H1 (cell line): ENCODE data around the gene KREMEN1. TPM values are rescaled to one million over a fixed set of nuclear protein-coding genes. Genes with fewer than 3 reads are reported as not detected.

Experiments
- CTCF ChIA-PET: fragments of 300-600 bp; sonication (Branson Sonifier 250); formaldehyde crosslinking; loops from one replicate; lab custom pipeline; 2021; ENCODE audit not compliant: partially characterized antibody; lab: Charles Lee
- POLR2A ChIA-PET: fragments of 300-600 bp; sonication (Branson Sonifier 250); formaldehyde crosslinking; loops from one replicate; lab custom pipeline; 2021; ENCODE audit warnings: inconsistent platforms; ENCODE audit not compliant: partially characterized antibody; lab: Charles Lee
- DNase-seq, 2 experiments: peaks; one replicate each; pipeline versions ENCODE4 v3.0.0 to v3.0.0-alpha.2; 2010 to 2022; ENCODE audit warnings: low spot score in 2 of 2, low read depth in 1 of 2, mixed read lengths in 1 of 2
- FAIRE-seq: peaks from 2 replicates; lab custom pipeline; 2011; peaks lifted over from hg19 to GRCh38; lab: Jason Lieb, UNC
- H2AFZ ChIP-seq: 2 replicates; pipeline ENCODE4 v1.8.1; 2012; ENCODE audit warnings: low read length, inconsistent platforms
- H2AK5ac ChIP-seq: 2 replicates; pipeline ENCODE4 v1.6.1; 2013; ENCODE audit warnings: low read depth, low read length
- H2BK120ac ChIP-seq: replicated peaks from 2 replicates; pipeline ENCODE3; 2013; ENCODE audit warnings: low read depth, low read length, inconsistent platforms
- H2BK12ac ChIP-seq: 2 replicates; pipeline ENCODE4 v1.6.1; 2013; ENCODE audit warnings: low read depth, low read length
- H2BK15ac ChIP-seq: 2 replicates; pipeline ENCODE4 v1.6.1; 2013; ENCODE audit warnings: low read length
- H2BK20ac ChIP-seq: 2 replicates; pipeline ENCODE4 v1.6.1; 2013; ENCODE audit warnings: low read length
- H2BK5ac ChIP-seq: 2 replicates; pipeline ENCODE4 v1.6.1; 2013; ENCODE audit warnings: low read depth, low read length
- H3K14ac ChIP-seq: 2 replicates; pipeline ENCODE4 v1.6.1; 2013; ENCODE audit warnings: inconsistent platforms; ENCODE audit not compliant: insufficient read length
- H3K18ac ChIP-seq: 2 replicates; pipeline ENCODE4 v1.6.1; 2013; ENCODE audit warnings: low read length; ENCODE audit errors: extremely low read depth
- H3K23ac ChIP-seq: 2 replicates; pipeline ENCODE4 v1.6.1; 2013; ENCODE audit warnings: inconsistent platforms; ENCODE audit not compliant: insufficient read length
- H3K23me2 ChIP-seq: 2 replicates; pipeline ENCODE4 v1.6.1; 2013; ENCODE audit warnings: low read depth, low read length
- H3K27ac ChIP-seq: 2 replicates; pipeline ENCODE4 v1.6.1; 2011; ENCODE audit warnings: low read depth, low read length, inconsistent platforms
- H3K27me3 ChIP-seq, 4 experiments: replicated peaks in 1 of 4; 1 replicate in 1 of 4; 2 replicates in 3 of 4; pipeline versions ENCODE4 v1.6.1 to v1.8.1; 2011 to 2013; ENCODE audit warnings: low read length in 3 of 4, mild to moderate bottlenecking in 3 of 4, inconsistent platforms in 2 of 4, mixed read lengths in 2 of 4, moderate library complexity in 1 of 4; ENCODE audit not compliant: control insufficient read depth in 3 of 4, insufficient read depth in 3 of 4; ENCODE audit errors: extremely low read depth in 1 of 4
- H3K36me3 ChIP-seq, 4 experiments: 2 replicates each; pipeline versions ENCODE4 v1.6.1 to v1.8.1; 2011 to 2013; ENCODE audit warnings: mild to moderate bottlenecking in 4 of 4, low read length in 3 of 4, moderate library complexity in 2 of 4, control low read depth in 1 of 4, inconsistent platforms in 1 of 4; ENCODE audit not compliant: insufficient read depth in 4 of 4, control insufficient read depth in 2 of 4
- H3K4ac ChIP-seq: replicated peaks from 2 replicates; pipeline ENCODE3; 2013; ENCODE audit warnings: low read length, low read depth, mixed read lengths, inconsistent platforms; ENCODE audit not compliant: insufficient read length
- H3K4me1 ChIP-seq, 4 experiments: replicated peaks in 1 of 4; 1 replicate in 1 of 4; 2 replicates in 3 of 4; pipeline versions ENCODE4 v1.6.1 to v1.8.1; 2011 to 2013; ENCODE audit warnings: low read length in 3 of 4, inconsistent platforms in 2 of 4, mixed read lengths in 1 of 4; ENCODE audit not compliant: insufficient read depth in 4 of 4, control insufficient read depth in 3 of 4
- H3K4me2 ChIP-seq, 2 experiments: 2 replicates each; pipeline versions ENCODE4 v1.6.1 to v1.8.1; 2011 to 2013; ENCODE audit warnings: low read depth in 2 of 2, low read length in 2 of 2, control low read depth in 1 of 2, inconsistent platforms in 1 of 2, mild to moderate bottlenecking in 1 of 2; ENCODE audit not compliant: insufficient read depth in 1 of 2
- H3K4me3 ChIP-seq, 4 experiments: fragments of 200-600, 300-600 bp in 1 of 4; sonication (generic), shearing (Covaris generic), sonication (Bioruptor Twin) in 1 of 4; 2 replicates each; pipeline versions ENCODE4 v1.5.1 to v1.8.1; 2011 to 2016; ENCODE audit warnings: low read length in 4 of 4, low read depth in 3 of 4, control low read depth in 2 of 4, inconsistent platforms in 2 of 4, mild to moderate bottlenecking in 2 of 4, mixed read lengths in 1 of 4, moderate library complexity in 1 of 4; ENCODE audit not compliant: insufficient read depth in 2 of 4; ENCODE audit errors: extremely low read depth in 1 of 4
- H3K56ac ChIP-seq: replicated peaks from 2 replicates; pipeline ENCODE3; 2013; ENCODE audit warnings: low read depth, mild to moderate bottlenecking, mixed read lengths, low read length, inconsistent platforms; ENCODE audit not compliant: insufficient read length
- H3K79me1 ChIP-seq: 2 replicates; pipeline ENCODE4 v1.6.1; 2013; ENCODE audit warnings: low read depth, low read length, control low read depth
- H3K79me2 ChIP-seq, 2 experiments: 2 replicates each; pipeline versions ENCODE4 v1.6.1 to v1.8.1; 2012 to 2013; ENCODE audit warnings: low read length in 2 of 2, mild to moderate bottlenecking in 2 of 2, inconsistent platforms in 1 of 2; ENCODE audit not compliant: insufficient read depth in 2 of 2, control insufficient read depth in 1 of 2
- H3K9ac ChIP-seq, 4 experiments: replicated peaks in 1 of 4; 1 replicate in 1 of 4; 2 replicates in 3 of 4; pipeline versions ENCODE4 v1.6.1 to v1.8.1; 2011 to 2013; ENCODE audit warnings: low read depth in 3 of 4, low read length in 3 of 4, control low read depth in 2 of 4, mild to moderate bottlenecking in 2 of 4, moderate library complexity in 2 of 4, inconsistent platforms in 1 of 4; ENCODE audit errors: extremely low read depth in 1 of 4
- H3K9me3 ChIP-seq, 2 experiments: 2 replicates each; pipeline versions ENCODE4 v1.6.1 to v1.8.1; 2012 to 2013; ENCODE audit warnings: mild to moderate bottlenecking in 2 of 2, moderate library complexity in 2 of 2, control low read depth in 1 of 2, inconsistent platforms in 1 of 2, low read depth in 1 of 2, low read length in 1 of 2, mixed read lengths in 1 of 2; ENCODE audit not compliant: insufficient read depth in 2 of 2
- H4K20me1 ChIP-seq, 2 experiments: replicated peaks in 1 of 2; 2 replicates each; pipeline versions ENCODE3 to v1.8.1; 2011 to 2013; ENCODE audit warnings: inconsistent platforms in 2 of 2, low read length in 2 of 2, mild to moderate bottlenecking in 1 of 2; ENCODE audit not compliant: insufficient read depth in 2 of 2, control insufficient read depth in 1 of 2
- H4K5ac ChIP-seq: 2 replicates; pipeline ENCODE4 v1.6.1; 2013; ENCODE audit warnings: low read length, low read depth, mixed read lengths, inconsistent platforms; ENCODE audit not compliant: insufficient read length
- H4K8ac ChIP-seq: 2 replicates; pipeline ENCODE4 v1.8.0; 2013; ENCODE audit warnings: mild to moderate bottlenecking, moderate library complexity, low read length, inconsistent platforms; ENCODE audit not compliant: insufficient read depth; ENCODE audit errors: extremely low read depth
- H4K91ac ChIP-seq: replicated peaks from 2 replicates; pipeline ENCODE3; 2013; ENCODE audit warnings: low read length, mixed read lengths, inconsistent platforms; ENCODE audit not compliant: insufficient read length
- SRF ChIP-seq: IDR thresholded peaks from 2 replicates; pipeline ENCODE4 v1.6.1; 2011; ENCODE audit warnings: mild to moderate bottlenecking, low read depth, low read length, moderate library complexity
- WGBS, 2 experiments: shearing (Covaris generic) in 1 of 2; methylation state at CpG; one replicate each; pipeline versions ENCODE4 v1.1.6 to v1.1.7; 2013 to 2015; ENCODE audit warnings: low lambda C conversion rate in 2 of 2, mixed read lengths in 2 of 2, inconsistent platforms in 1 of 2, low coverage in 1 of 2, missing lambda C conversion rate in 1 of 2; ENCODE audit not compliant: insufficient replicate concordance in 2 of 2, insufficient coverage in 1 of 2, insufficient read length in 1 of 2; ENCODE audit errors: extremely low coverage in 1 of 2, missing lambda C conversion rate in 1 of 2; 5-methylcytosine and 5-hydroxymethylcytosine counted together
- polyA plus RNA-seq, 7 experiments: library from polyadenylated mRNA; depleted of rRNA in 3 of 7; stranded (reverse) in 5 of 7; unstranded in 2 of 7; fragments of >200 nt in 5 of 7; fragments of 200-250 nt in 2 of 7; gene quantifications; 1 replicate in 5 of 7; 2 replicates in 1 of 7; 4 replicates in 1 of 7; pipeline versions ENCODE4 v1.2.1 to v1.2.3, GENCODE V29; 2011 to 2013; ENCODE audit warnings: missing spikeins in 2 of 7, mixed read lengths in 2 of 7
- total RNA-seq: library from RNA; stranded (reverse); fragmentation: NEBNext Ultra II Directional; extraction: Animal tissue kit (Norgen Biotek cat#: 25700); gene quantifications from 2 replicates; pipeline ENCODE4 v1.2.1, GENCODE V29; 2021

KREMEN1 gene
- total and polyA plus RNA-seq, 2 of the 8 experiments (the other 6 are each of a cell fraction or from before 2014, with no cell fraction given) = 2.1 to 3.2 TPM

DNA sequence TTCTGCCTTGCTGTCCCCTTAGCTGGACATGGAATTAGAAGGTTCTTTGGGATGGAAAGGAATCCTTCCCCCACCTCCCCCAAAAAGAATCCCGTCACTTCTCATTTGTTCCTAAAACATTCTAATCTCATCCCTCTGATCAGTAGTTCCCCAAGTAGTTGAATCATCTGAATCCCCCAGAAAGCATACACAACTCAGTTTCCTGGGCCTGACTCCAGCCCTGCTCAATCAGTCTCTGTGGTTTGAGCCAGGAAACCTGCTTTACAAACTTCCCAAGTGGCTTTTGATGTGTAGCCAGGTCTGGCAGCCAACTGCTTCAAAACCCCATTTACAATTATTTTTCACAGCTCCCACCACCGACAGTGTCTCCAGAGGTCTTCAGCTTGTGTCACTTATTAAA lies 31.4 kb upstream of the KREMEN1 start:
- H3K36me3 ChIP-seq = peaks cover 4 to 30% (median 14%) of the 10 kb centered on the region in 4 experiments; a peak in 7 of 8 replicates
- H4K20me1 ChIP-seq = peaks cover 1 to 8% of the 10 kb centered on the region in 2 experiments
- TF ChIP-seq SRF = no peak
- H3K56ac ChIP-seq = no peak overlapping the region
- no peak overlapping the region for H3K9ac ChIP-seq
- H4K5ac ChIP-seq = no peak overlapping the region
- DNase-seq (no peak), FAIRE-seq (no peak)
- H3K79me2 ChIP-seq = peaks cover 0 to 5% of the 10 kb centered on the region in 2 experiments; a peak in 1 of 4 replicates
- no peak overlapping the region for H3K18ac ChIP-seq
- H3K4ac ChIP-seq = no peak overlapping the region
- no peak overlapping the region for H3K27ac ChIP-seq
- no peak overlapping the region for H2BK12ac ChIP-seq
- WGBS, 2 experiments = 88% methylated on average over 2 of the region's 2 CpGs; no CpG with 5 or more reads in 1 of the 2 experiments
- H3K14ac ChIP-seq = no peak overlapping the region
- no peak overlapping the region for H2BK120ac ChIP-seq
- peaks cover 0 to 3% (median 0%) of the 10 kb centered on the region in 4 experiments; a peak in 3 of 7 replicates for H3K4me1 ChIP-seq
- H2BK20ac ChIP-seq = no peak overlapping the region
- H3K9me3 ChIP-seq = no peaks in the 10 kb centered on the region
- H2BK5ac ChIP-seq = no peak overlapping the region
- no peaks in the 10 kb centered on the region for H3K27me3 ChIP-seq
- POLR2A ChIA-PET = interaction anchor here (0.6 to 1.5 kb wide), 3 partner anchors 11 to 239 kb away, joined by 3 to 8 read pairs (median 3); no protein-coding TSS in a partner anchor
- H4K8ac ChIP-seq = no peak overlapping the region
- H3K79me1 ChIP-seq = no peaks in the 10 kb centered on the region; the same call in 1 of the 2 replicates
- H3K4me2 ChIP-seq = no peak overlapping the region
- H3K23me2 ChIP-seq = no peaks in the 10 kb centered on the region
- CTCF ChIA-PET = interaction anchor here (0.8 to 5.8 kb wide), 34 partner anchors 10 to 251 kb away, joined by 3 to 67 read pairs (median 8); partner anchors contain the start of gene ZNRF3
- H2BK15ac ChIP-seq = no peak overlapping the region
- no peak overlapping the region for H2AFZ ChIP-seq
- H3K23ac ChIP-seq = no peak overlapping the region
- no peak overlapping the region for H2AK5ac ChIP-seq
- H3K4me3 ChIP-seq = no peak overlapping the region
- H4K91ac ChIP-seq = no peak overlapping the region
